Testis (tissue), 2 donors: ENCODE measurements around the gene PARVG.

Experiments used
- CTCF ChIP-seq, 3 experiments: fragments of 450-650 bp in 2 of 3; fragments of 200-600 bp in 1 of 3; sonication (generic) in 1 of 3; IDR thresholded peaks; one replicate each; pipeline ENCODE4 v1.5.1; 2016 to 2019; ENCODE audit warnings: antibody characterized with exemption in 3 of 3, mild to moderate bottlenecking in 2 of 3, moderate library complexity in 1 of 3
- POLR2A ChIP-seq: fragments of 450-650 bp; IDR thresholded peaks from one replicate; pipeline ENCODE4 v1.6.1; 2017; ENCODE audit warnings: antibody characterized with exemption, mild to moderate bottlenecking, moderate library complexity

DNA sequence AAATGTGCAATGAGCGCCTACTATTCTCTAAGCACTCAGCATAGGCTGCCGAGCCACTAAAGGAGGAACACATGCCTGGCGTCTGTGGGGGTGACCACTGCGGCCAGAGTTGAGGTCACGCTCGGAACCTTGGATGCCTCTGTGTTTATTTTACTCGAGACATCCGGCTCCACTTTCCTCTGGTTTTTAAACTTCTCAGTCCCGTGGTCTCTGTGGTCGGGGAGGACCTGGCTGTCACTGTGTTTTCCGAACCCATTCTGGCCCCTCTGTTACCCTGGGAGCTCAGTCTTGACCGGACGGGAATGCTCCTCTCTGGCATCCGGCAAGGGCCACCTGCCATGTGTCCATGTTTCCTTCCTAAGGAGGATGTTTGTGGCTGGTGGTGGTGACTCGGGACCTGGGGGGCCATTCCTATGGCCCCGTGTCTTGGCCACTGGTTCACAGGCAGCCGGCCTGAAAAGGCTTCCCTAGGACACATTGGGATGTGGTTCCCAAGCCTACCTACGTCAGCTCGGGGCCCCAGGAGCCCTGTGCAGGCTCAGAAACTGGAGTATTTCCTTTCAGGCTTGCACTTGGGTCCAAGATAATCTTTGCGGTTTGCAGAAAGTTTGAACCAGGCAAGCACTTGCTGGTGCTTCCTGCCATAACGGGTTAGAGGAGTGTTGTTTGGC, 46.7 kb upstream of the PARVG start:
- no peak for TF ChIP-seq CTCF (IDR thresholded peaks at IDR 0.05)
- TF ChIP-seq POLR2A: no peak
